ENCODE measurements around the gene INSM2.
A peak's percentile ranks its signal among the peaks of the same experiment; 100 is the strongest.

Gene INSM2

GRCh38 chr14:35565871-35566464, 32.0 kb downstream of the INSM2 start:
- no peaks in the 10 kb centered on the region for H3K27me3 Mint-ChIP-seq (ENCODE audit: low read depth)
- TF ChIP-seq CTCF (IDR thresholded peaks at IDR 0.05; ENCODE audit: unreplicated experiment in 3 of 3) = no peak
- peak overlapping the region; percentile 13 to 33 (median 15) for H3K27ac Mint-ChIP-seq
- no peaks in the 10 kb centered on the region for H3K9me3 Mint-ChIP-seq
- no peak overlapping the region for H3K4me3 Mint-ChIP-seq
- peaks cover 3% of the 10 kb centered on the region for H3K36me3 Mint-ChIP-seq (ENCODE audit: low read depth)
- H3K4me1 Mint-ChIP-seq = no peaks in the 10 kb centered on the region

DNA sequence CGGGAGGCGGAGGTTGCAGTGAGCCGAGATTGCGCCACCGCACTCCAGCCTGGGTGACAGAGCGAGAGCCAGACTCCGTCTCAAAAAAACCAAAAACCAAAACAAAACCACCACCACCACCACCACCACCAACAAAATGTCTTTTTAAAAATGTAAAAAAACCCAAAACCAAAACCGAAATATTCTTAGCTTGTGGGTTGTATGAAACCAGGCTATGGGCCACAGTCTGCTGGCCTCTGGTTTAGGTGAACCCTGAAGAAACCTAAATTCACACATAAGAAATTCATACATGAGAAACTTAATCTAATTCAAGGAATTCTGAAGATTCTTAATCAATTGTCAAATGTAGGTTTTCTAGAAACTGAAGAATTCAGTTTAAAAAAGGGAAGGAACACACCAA, 37.6 kb downstream of the INSM2 start:
- no peak overlapping the region for H3K4me3 Mint-ChIP-seq
- H3K27me3 Mint-ChIP-seq (ENCODE audit: low read depth) = no peaks in the 10 kb centered on the region
- TF ChIP-seq CTCF (IDR thresholded peaks at IDR 0.05; ENCODE audit: unreplicated experiment in 3 of 3) = no peak
- H3K36me3 Mint-ChIP-seq (ENCODE audit: low read depth) = peaks cover 3% of the 10 kb centered on the region
- H3K27ac Mint-ChIP-seq = no peak overlapping the region
- H3K9me3 Mint-ChIP-seq = no peaks in the 10 kb centered on the region
- H3K4me1 Mint-ChIP-seq = no peaks in the 10 kb centered on the region

DNA sequence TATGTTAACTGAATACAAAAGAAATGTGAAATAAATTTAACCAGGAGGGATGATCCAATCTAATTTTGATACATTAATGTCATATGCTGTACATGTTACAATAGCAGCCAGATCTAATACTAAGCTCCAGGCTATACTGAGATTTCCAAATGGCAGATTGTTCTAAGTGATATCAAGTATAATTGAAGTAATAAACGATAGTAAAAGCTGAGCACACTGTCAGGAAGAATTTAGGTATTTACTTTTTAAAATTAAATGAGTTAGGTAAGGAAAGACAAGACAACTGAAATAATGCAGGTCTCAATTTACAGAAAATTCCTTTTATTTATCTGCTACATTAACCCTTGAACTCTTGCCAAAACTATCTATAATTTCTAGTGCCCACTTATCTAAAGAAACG, 39.9 kb downstream of the INSM2 start:
- Mint-ChIP-seq H3K4me3 (no peak overlapping the region), H3K4me1 (no peaks in the 10 kb centered on the region), H3K9me3 (no peaks in the 10 kb centered on the region), H3K27me3 (ENCODE audit: low read depth) (no peaks in the 10 kb centered on the region), H3K36me3 (ENCODE audit: low read depth) (peaks cover 3% of the 10 kb centered on the region), H3K27ac (no peak overlapping the region)
- TF ChIP-seq CTCF (IDR thresholded peaks at IDR 0.05; ENCODE audit: unreplicated experiment in 3 of 3) = no peak

GRCh38 chr14:35576260-35576659, 42.3 kb downstream of the INSM2 start:
- no peaks in the 10 kb centered on the region for H3K9me3 Mint-ChIP-seq
- H3K27me3 Mint-ChIP-seq (ENCODE audit: low read depth) = no peaks in the 10 kb centered on the region
- H3K4me3 Mint-ChIP-seq = no peak overlapping the region
- no peak overlapping the region for H3K27ac Mint-ChIP-seq
- no peak for TF ChIP-seq CTCF (IDR thresholded peaks at IDR 0.05; ENCODE audit: unreplicated experiment in 3 of 3)
- H3K4me1 Mint-ChIP-seq = no peaks in the 10 kb centered on the region
- no peaks in the 10 kb centered on the region for H3K36me3 Mint-ChIP-seq (ENCODE audit: low read depth)

DNA sequence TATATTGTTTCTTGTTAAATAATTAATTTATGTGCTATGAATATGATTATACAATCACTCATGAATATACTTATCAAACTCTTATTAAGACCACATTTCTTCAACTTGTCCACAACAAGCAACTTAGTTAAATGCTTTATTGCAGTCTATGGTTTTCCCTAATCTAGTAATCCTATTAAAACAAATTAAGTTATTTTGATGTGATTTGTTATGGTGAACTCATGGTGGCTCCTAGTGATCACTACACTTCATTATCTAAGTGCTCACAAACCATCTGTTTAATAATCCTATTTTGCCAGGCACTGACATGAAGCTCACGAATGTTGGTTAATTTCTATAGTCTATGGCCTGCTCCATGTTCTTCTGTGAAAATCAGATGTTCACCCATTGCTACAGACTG, 42.9 kb downstream of the INSM2 start:
- no peaks in the 10 kb centered on the region for H3K36me3 Mint-ChIP-seq (ENCODE audit: low read depth)
- no peak overlapping the region for H3K4me3 Mint-ChIP-seq
- no peaks in the 10 kb centered on the region for H3K27me3 Mint-ChIP-seq (ENCODE audit: low read depth)
- no peak for TF ChIP-seq CTCF (IDR thresholded peaks at IDR 0.05; ENCODE audit: unreplicated experiment in 3 of 3)
- H3K4me1 Mint-ChIP-seq = no peaks in the 10 kb centered on the region
- H3K27ac Mint-ChIP-seq = no peak overlapping the region
- no peaks in the 10 kb centered on the region for H3K9me3 Mint-ChIP-seq

GRCh38 chr14:35578135-35578534, 44.2 kb downstream of the INSM2 start:
- Mint-ChIP-seq H3K27me3 (ENCODE audit: low read depth) (no peaks in the 10 kb centered on the region), H3K9me3 (no peaks in the 10 kb centered on the region), H3K4me3 (no peak overlapping the region), H3K4me1 (no peaks in the 10 kb centered on the region), H3K36me3 (ENCODE audit: low read depth) (peaks cover 4% of the 10 kb centered on the region), H3K27ac (no peak overlapping the region)
- no peak for TF ChIP-seq CTCF (IDR thresholded peaks at IDR 0.05; ENCODE audit: unreplicated experiment in 3 of 3)

All from nephron (organoid).